ENCODE results near the gene DLX1. TPM values are rescaled to one million over a fixed set of nuclear protein-coding genes. Genes with fewer than 3 reads are reported as not detected.

Gene DLX1
- total and polyA plus RNA-seq, 9 of the 15 experiments (the other 6 are each of a cell fraction or from before 2014, with no cell fraction given): 1.9 to 26.2 (median 9.6) TPM

GRCh38 chr2:172066394-172066886 lies 18.9 kb upstream of the DLX1 start (continued):
- TF ChIP-seq REST (IDR thresholded peaks at IDR 0.05; ENCODE audit: borderline replicate concordance) (peak; percentile 62), REST (CRISPR knock-in tag; IDR thresholded peaks at IDR 0.05; ENCODE audit: low read depth) (no peak), ZNF592 (IDR thresholded peaks at IDR 0.05) (0 out of 2 replicates have a peak, but pooled peaks have one; percentile 45), HDGF (IDR thresholded peaks at IDR 0.05) (no peak), MNT (conservative IDR thresholded peaks at IDR 0.05) (0 out of 4 replicates have a peak, but pooled peaks of 1 of the 2 experiments have one; percentile 13), KDM5B (IDR thresholded peaks at IDR 0.05; ENCODE audit: insufficient replicate concordance, low read depth, low read length) (no peak), POU5F1 (IDR thresholded peaks at IDR 0.05; ENCODE audit: borderline replicate concordance, low read depth, low read length, partially characterized antibody) (no peak), MAFF (IDR thresholded peaks at IDR 0.05; ENCODE audit: low read length) (no peak), PKNOX1 (IDR thresholded peaks at IDR 0.05) (peak; percentile 73), MEF2D (tag; conservative IDR thresholded peaks at IDR 0.05; ENCODE audit: low read depth) (no peak), POLR2AphosphoS5 (IDR thresholded peaks at IDR 0.05; ENCODE audit: control insufficient read depth, insufficient read depth, low read depth, low read length) (peak; percentile 38; the same call in 1 of the 2 replicates), ZNF354B (CRISPR knock-in tag; IDR thresholded peaks at IDR 0.05) (no peak), L3MBTL2 (IDR thresholded peaks at IDR 0.05) (no peak; the same call in 1 of the 2 replicates)

Data from K562 (cell line).